Adrenal gland (tissue), 5 donors: ENCODE data around the gene TOMT.

Experiments used
- CTCF ChIP-seq, 6 experiments: fragments of 450-650 bp in 4 of 6; fragments of 200-600 bp in 2 of 6; sonication (generic) in 1 of 6; IDR thresholded peaks; 1 replicate in 5 of 6; 2 replicates in 1 of 6; pipeline versions ENCODE4 v1.5.1 to v1.8.0; 2016 to 2021; ENCODE audit warnings: antibody characterized with exemption in 6 of 6, mild to moderate bottlenecking in 2 of 6, moderate library complexity in 1 of 6
- POLR2A ChIP-seq, 2 donors: fragments of 450-650 bp; IDR thresholded peaks; one replicate each; pipeline ENCODE4 v1.6.1; 2017; ENCODE audit warnings: antibody characterized with exemption in 2 of 2, mild to moderate bottlenecking in 2 of 2, moderate library complexity in 1 of 2
- donor health status: DM: no; HTN: no; CAD: no.

GRCh38 chr11:72102946-72103753 lies 2.6 kb upstream of the TOMT start, which contains the start of gene LAMTOR1:
- TF ChIP-seq CTCF (IDR thresholded peaks at IDR 0.05) (peak; percentile 19 to 80 (median 58)), POLR2A (IDR thresholded peaks at IDR 0.05) (peak; percentile 65 to 78)
